ENCODE measurements around the gene PITPNM3.
A peak's percentile ranks its signal among the peaks of the same experiment; 100 is the strongest.
"Not testable (repeated sequence)": the region's sequence is repeated elsewhere in the genome, so short reads cannot be mapped to it uniquely, and the experiment has no call there.

The PITPNM3 gene

DNA sequence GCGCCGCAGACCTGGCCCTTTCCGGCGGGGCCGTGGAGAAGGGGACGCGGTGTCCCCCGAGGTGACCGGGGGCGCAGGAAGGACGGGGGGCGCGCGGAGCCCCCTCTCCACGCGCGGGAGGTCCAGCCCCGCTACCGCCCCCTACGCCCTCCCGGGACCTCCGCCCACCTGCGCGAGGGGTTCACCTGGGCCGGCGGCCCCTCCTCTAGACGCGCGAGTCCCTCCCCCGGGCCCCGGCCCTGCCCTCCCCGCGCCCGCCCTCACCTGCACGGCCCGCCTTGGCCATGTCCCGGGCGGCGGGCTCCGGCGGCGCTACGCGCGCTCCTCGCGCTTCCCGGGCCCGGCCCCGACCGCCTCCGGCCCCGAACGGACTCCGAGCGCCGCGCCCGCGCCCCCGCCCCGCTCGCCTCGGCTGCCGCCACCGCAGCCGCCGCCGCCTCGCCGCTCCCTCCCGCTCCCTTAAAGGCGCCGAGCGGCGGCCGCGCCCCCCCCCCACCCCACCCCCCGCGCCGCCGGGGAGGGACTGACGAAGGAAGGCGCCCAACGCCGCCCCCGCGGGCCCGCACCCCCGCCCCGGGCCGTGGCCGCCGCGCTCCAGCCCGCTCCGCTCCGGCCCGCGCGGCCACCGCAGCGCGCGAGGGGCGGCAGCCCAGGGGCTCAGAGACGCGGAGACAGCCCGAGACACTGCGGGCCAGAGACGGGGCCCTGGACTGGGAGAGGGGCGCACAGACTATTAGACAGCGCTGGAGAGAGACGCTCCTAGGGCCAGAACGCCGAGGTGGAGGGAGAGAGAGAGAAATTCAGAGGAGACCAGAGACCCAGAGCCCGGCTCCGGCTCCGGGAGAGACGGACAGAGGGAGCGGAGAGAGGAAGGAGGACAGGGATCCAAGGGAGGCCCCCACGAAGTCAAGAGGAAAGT lies at the start of gene PITPNM3:
PITPNM3 (minus strand) TSS at position 435 of the 919 bp plus-strand sequence; CDS start at position 286, 149 bp downstream.
- no peak for DNase-seq

DNA sequence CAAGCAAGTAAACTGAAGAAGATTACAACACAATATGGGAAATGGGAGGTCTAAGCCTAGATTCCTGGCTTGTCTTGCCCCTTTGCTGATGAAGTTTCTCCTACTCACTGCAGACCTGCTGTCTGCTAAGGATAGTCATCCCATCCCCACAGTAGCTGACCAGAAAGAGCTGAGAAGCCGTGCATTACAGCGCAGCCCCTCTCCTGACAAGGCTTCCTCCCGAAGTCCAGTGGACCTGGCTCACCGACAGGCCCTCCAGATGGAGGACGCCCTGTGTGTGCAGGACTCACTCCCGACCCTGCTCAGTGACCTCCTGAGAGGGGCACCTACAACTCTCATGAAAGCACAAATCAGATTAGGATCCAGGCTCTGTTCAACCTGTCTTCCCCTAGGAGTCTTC lies 48.8 kb upstream of the PITPNM3 start:
- no peak for DNase-seq

DNA sequence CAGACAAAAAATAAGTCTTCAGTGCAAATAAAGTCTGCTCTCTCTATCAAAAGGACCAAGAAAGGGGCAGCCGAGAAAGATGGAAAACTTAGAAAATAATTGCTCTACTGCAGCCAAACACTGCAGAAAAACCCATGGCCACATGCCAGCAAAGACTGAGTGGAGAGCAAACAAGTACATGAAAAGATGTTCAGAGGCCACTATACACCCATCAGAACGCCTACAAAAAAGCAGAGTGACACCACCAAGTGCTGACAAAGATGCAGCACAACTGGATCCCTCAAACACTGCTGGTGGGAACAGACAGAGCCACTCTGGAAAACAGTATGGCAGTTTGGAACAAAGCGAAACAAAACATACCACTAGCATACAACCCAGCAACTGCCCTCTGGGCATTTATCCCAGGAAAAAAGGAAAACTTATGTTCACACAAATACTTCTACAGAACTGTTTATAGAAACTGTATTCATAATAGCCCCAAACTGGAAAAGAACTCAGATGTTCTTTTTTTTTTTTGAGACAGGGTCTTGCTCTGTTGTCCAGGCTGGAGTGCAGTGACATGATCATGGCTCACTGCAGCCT lies 47.5 kb upstream of the PITPNM3 start:
- no peak for DNase-seq

DNA sequence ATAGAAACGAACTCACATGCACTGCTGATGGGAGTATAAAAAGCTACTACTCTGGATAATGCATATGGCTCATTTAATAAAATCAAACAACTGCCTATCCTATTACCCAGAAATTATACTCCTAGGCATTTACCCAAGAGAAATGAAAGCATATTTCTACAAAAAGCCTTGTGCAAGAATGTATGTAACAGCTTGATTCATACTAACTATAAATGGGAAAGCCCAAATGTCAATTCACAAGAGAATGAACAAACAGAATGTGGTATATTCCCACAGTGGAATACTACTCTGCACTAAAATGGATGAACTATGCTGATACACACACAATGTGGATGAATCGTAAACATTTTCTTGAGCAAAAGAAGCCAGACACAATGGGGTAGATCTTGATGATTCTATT lies 45.8 kb upstream of the PITPNM3 start:
- DNase-seq = no peak

DNA sequence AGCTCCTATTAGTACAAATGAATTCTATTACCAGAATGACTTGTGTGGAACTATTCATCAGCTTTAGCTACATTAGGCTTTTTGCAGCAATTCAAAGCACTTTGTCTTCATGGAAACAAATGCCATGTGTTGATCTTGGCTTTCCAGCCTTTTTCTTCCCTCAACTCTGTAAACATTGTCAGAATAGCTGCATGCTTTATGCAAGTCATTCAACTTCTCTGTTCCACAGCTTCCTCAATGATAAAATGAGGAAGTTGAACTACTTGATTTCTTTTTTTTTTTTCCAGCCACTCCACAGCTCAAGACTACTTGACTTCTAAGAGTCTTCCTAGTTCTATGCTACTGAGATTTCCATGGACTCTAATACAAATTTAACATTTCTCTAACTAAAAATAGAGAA lies 43.0 kb upstream of the PITPNM3 start:
- peak; percentile 5 for DNase-seq

GRCh38 chr17:6597727-6598126 lies 41.4 kb upstream of the PITPNM3 start:
- DNase-seq = no peak

GRCh38 chr17:6596941-6597340 lies 40.6 kb upstream of the PITPNM3 start:
- DNase-seq = no peak

DNA sequence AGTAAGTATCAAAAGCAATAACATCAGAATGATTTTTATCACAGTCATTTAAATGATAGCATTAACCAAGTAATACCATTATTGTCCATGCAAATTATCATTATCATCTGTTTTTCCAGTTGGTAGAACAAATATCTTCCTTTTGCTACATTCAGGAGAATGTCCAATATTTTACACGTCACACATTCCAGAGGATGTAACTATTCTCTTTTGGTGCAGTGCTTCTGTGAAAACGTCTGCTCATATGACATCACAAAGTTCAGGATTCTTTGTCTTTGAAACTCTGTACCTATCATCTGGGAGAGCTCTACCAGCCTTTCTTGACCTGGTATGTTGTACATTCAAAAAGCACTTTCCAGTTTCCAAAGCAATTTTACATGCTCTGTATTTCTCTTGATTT lies 40.2 kb upstream of the PITPNM3 start:
- no peak for DNase-seq

DNA sequence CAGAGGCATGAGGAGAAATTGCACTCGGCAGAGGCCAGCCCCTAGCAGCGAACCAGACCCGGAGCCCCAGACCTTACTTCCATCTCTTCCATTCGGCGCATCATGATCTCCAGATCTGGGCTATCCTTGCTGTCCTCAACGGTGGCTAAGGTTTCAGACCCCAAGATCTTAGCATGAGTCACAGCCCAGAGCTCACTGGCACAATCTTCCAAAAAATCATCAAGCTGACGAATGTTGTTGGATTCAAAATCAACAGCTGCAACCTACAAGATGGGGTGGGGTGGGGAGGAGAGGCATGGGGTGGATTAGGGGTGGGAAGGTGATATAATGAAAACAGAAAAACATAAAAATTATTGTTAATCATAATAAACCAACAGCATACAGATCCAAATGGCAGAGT lies 39.7 kb upstream of the PITPNM3 start:
- DNase-seq = no peak

- DNase-seq = not testable (repeated sequence)
Measured at GRCh38 chr17:6593371-6593770, 37.0 kb upstream of the PITPNM3 start.

- no peak for DNase-seq
Measured at GRCh38 chr17:6592173-6592572, 35.8 kb upstream of the PITPNM3 start.

- no peak for DNase-seq
Measured at GRCh38 chr17:6591599-6592158, 35.3 kb upstream of the PITPNM3 start.

- DNase-seq = no peak
Measured at GRCh38 chr17:6589266-6589946, 33.1 kb upstream of the PITPNM3 start.

- DNase-seq = no peak
Measured at GRCh38 chr17:6588165-6588564, 31.8 kb upstream of the PITPNM3 start.

DNA sequence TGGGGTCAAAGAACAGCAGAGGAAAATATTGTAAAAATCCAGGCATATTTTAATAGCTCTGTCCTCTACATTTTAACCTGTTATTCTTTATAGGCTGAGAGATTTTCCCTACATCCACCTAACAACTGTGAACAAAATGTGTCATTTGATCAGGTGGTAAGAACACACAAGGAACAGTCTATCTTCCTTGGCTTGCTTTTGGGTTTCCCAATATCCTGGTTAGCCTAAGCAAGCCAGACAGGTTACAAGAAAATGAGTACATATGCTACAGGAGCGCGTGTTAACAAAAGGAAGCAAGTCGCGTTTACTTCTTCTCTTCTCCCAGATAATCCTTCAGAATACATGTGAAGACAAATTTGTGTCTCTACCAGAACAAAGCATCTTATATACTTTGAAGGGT lies 31.0 kb upstream of the PITPNM3 start:
- DNase-seq = no peak

DNA sequence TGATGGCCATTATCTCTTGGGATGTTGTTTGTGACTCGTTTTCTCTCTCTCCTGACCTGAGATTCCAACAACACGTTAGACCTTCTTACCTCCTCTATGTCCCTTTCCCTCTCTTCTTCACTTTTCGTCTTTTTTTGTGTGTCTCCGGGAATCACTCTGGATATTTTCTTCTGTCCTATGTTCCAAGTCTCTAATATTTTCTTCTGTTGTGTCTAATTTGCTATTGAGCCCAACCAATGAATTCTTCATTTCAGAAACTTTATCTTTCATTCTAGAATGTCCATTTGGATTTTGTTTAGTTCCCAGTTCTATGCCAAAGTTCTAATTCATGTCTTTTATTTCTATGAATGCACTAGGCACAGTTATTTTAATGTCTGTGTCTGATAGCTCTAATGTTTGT lies 27.1 kb upstream of the PITPNM3 start:
- no peak for DNase-seq

GRCh38 chr17:6580625-6581024 lies 24.3 kb upstream of the PITPNM3 start:
- no peak for DNase-seq

- DNase-seq = no peak
Measured at GRCh38 chr17:6578491-6578890, 22.1 kb upstream of the PITPNM3 start.

DNA sequence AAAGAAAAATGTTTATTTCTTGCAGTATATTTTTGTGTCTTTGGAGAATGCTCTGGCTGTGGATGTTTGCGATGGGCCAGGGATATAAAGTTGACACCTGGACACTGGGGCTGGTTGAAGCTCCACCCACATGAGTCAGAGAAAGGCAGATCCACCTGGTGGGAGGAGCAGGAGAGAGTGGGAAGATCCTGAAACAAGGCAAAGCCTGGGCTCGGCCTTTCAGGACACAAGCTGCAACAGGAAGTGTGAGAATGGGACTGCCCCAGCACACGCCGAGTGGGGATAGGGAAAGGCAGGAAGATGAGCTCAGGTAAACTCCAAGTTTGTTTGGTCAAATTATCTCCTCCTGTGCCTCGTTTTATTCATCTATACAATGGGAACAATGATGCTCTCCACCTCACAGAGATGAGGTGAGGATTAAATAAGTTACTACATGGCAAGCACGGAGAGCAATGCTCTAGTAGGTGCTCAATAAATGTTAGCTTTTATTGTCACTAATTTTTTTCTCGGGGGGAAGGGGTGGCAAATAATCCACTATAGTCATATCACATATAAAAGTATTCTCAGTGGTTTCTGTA lies 21.4 kb upstream of the PITPNM3 start:
- DNase-seq = no peak

- no peak for DNase-seq
Measured at GRCh38 chr17:6576038-6576785, 19.9 kb upstream of the PITPNM3 start.

DNA sequence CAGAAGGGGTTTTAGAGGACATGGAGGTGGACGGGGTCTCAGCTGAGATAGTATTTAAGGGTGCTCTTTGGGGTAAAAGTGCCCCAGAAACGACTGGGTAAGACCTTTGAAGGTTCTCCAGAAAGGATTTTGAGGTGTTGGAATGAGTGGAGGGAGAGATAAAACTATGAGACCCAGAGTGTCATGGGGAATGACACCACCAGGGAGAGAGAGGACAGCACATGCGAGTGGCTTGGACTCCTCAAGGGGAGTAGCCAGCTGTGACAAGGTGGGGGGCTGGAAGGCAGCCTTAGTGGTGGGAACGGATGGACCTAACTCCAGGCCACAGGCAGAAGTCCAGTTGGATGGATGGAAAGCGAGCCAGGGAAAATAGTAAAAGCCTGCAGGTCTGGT lies 19.2 kb upstream of the PITPNM3 start:
- DNase-seq = no peak
